Neutrophil (primary cell): ENCODE measurements around the gene ARMC3.

Experiments
- H3K27ac ChIP-seq: fragments of 200-600 bp; sonication (generic); 2 replicates; pipeline ENCODE4 v1.5.1; 2016; ENCODE audit warnings: mild to moderate bottlenecking, moderate library complexity
- H3K27me3 ChIP-seq: fragments of 200-600 bp; sonication (generic); 2 replicates; pipeline ENCODE4 v1.6.0; 2016; ENCODE audit warnings: mild to moderate bottlenecking
- H3K36me3 ChIP-seq: fragments of 200-600 bp; sonication (generic); 2 replicates; pipeline ENCODE4 v1.5.1; 2017
- H3K4me1 ChIP-seq, 2 experiments: fragments of 200-600 bp in 1 of 2; sonication (generic) in 1 of 2; 1 replicate in 1 of 2; 2 replicates in 1 of 2; pipeline versions ENCODE4 v1.5.1 to v1.6.1; 2013 to 2016; ENCODE audit warnings: low read depth in 1 of 2, low read length in 1 of 2, mild to moderate bottlenecking in 1 of 2, moderate library complexity in 1 of 2; ENCODE audit not compliant: control insufficient read depth in 1 of 2, insufficient read depth in 1 of 2
- H3K4me3 ChIP-seq, 2 experiments: fragments of 200-600 bp in 1 of 2; sonication (generic) in 1 of 2; 1 replicate in 1 of 2; 2 replicates in 1 of 2; pipeline ENCODE4 v1.5.1; 2013 to 2016; ENCODE audit warnings: low read depth in 1 of 2, low read length in 1 of 2, mild to moderate bottlenecking in 1 of 2, moderate library complexity in 1 of 2
- H3K9me3 ChIP-seq: fragments of 200-600 bp; sonication (generic); 2 replicates; pipeline ENCODE4 v1.5.1; 2016
- CTCF ChIP-seq: fragments of 200-600 bp; sonication (generic); IDR thresholded peaks from 2 replicates; pipeline ENCODE4 v1.5.1; 2016; ENCODE audit warnings: antibody characterized with exemption

Gene ARMC3

GRCh38 chr10:22977751-22978150 is 49.9 kb downstream of the ARMC3 start:
- Histone ChIP-seq H3K9me3 (no peaks in the 10 kb centered on the region), H3K27ac (no peak overlapping the region), H3K27me3 (no peaks in the 10 kb centered on the region), H3K4me1 (no peaks in the 10 kb centered on the region), H3K36me3 (no peaks in the 10 kb centered on the region), H3K4me3 (no peak overlapping the region)
- TF ChIP-seq CTCF, result no peak

DNA sequence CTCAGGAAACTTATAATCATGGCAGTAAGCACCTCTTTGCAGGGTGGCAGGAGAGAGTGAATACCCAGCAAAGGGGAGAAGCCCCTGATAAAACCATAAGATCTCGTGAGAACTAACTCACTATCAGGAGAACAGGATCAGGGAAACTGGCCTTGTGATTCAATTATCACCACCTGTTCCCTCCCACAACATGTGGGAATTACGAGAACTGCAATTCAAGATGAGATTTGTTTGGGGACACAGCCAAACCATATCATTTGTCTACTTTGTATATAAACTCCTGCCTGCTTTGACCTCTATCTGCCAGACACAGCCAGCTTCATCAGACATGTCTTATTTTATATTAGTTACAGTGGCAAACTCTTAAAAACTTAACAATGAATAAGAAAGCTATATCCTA is 50.4 kb downstream of the ARMC3 start:
- H3K27ac ChIP-seq, result no peak overlapping the region
- no peaks in the 10 kb centered on the region for H3K9me3 ChIP-seq
- TF ChIP-seq CTCF, result no peak
- no peaks in the 10 kb centered on the region for H3K36me3 ChIP-seq
- H3K4me1 ChIP-seq, result no peaks in the 10 kb centered on the region
- H3K27me3 ChIP-seq, result no peaks in the 10 kb centered on the region
- H3K4me3 ChIP-seq, result no peak overlapping the region

GRCh38 chr10:22978918-22979317 is 51.1 kb downstream of the ARMC3 start:
- no peaks in the 10 kb centered on the region for H3K36me3 ChIP-seq
- H3K9me3 ChIP-seq, result no peaks in the 10 kb centered on the region
- TF ChIP-seq CTCF, result no peak
- H3K4me3 ChIP-seq, result no peak overlapping the region
- no peaks in the 10 kb centered on the region for H3K4me1 ChIP-seq
- H3K27ac ChIP-seq, result no peak overlapping the region
- no peaks in the 10 kb centered on the region for H3K27me3 ChIP-seq

- TF ChIP-seq CTCF, result no peak
- no peaks in the 10 kb centered on the region for H3K36me3 ChIP-seq
- H3K9me3 ChIP-seq, result no peaks in the 10 kb centered on the region
- no peak overlapping the region for H3K4me3 ChIP-seq
- no peaks in the 10 kb centered on the region for H3K27me3 ChIP-seq
- H3K27ac ChIP-seq, result no peak overlapping the region
- no peaks in the 10 kb centered on the region for H3K4me1 ChIP-seq
These were observed 53.0 kb downstream of the ARMC3 start for GRCh38 chr10:22980822-22981221.

DNA sequence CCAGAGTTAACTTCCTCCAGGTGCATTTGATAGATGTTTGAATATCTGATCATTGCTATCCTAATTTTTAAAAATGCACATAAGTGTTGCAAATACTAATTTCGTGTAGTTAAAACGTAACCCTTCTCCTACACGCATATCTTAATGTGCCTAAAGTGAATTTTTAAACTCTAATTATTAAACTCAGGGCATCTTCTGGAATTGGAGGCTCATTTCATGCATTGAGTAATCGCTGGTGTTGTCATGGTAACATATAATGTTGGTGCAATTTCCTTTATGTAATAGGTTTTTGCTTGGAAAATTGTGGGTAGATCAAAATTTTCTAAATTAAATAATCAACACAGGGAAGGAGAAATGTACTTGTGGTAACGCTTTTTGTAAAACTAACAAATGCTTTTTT is 56.2 kb downstream of the ARMC3 start:
- no peak overlapping the region for H3K4me3 ChIP-seq
- no peak for TF ChIP-seq CTCF
- H3K27me3 ChIP-seq, result no peaks in the 10 kb centered on the region
- H3K4me1 ChIP-seq, result no peaks in the 10 kb centered on the region
- H3K36me3 ChIP-seq, result no peaks in the 10 kb centered on the region
- H3K27ac ChIP-seq, result no peak overlapping the region
- H3K9me3 ChIP-seq, result no peaks in the 10 kb centered on the region
